ENCODE results near the gene DNAJC13.

The DNAJC13 gene

GRCh38 chr3:132569153-132569552 lies 151.9 kb downstream of the DNAJC13 start:
- Histone ChIP-seq H3K4me3 (ENCODE audit: low read length) (no peak overlapping the region), H3K4me2 (ENCODE audit: low read length) (no peak overlapping the region), H3F3A (ENCODE audit: control insufficient read depth, insufficient read depth) (no peaks in the 10 kb centered on the region), H3K4me1 (ENCODE audit: control insufficient read depth, low read length) (peaks cover 18% of the 10 kb centered on the region), H4K20me1 (ENCODE audit: control insufficient read depth, insufficient read depth, low read depth, low read length) (no peaks in the 10 kb centered on the region), H3K9me2 (replicated peaks; ENCODE audit: control insufficient read depth, low read length) (no peaks in the 10 kb centered on the region), H3K9me3 (ENCODE audit: control insufficient read depth, insufficient read depth, low read length) (no peaks in the 10 kb centered on the region), H3K27ac (ENCODE audit: low read depth, low read length) (no peak overlapping the region), H3K79me2 (ENCODE audit: control insufficient read depth, low read length) (no peaks in the 10 kb centered on the region), H3K36me3 (ENCODE audit: control insufficient read depth, low read length) (no peaks in the 10 kb centered on the region), H3K27me3 (ENCODE audit: control insufficient read depth, low read length) (no peaks in the 10 kb centered on the region)
- TF ChIP-seq EZH2phosphoT487 (IDR thresholded peaks at IDR 0.05; ENCODE audit: borderline replicate concordance, low read length) (no peak), CTCF (IDR thresholded peaks at IDR 0.05; ENCODE audit: low read depth, low read length, poor library complexity, severe bottlenecking) (no peak)

- Histone ChIP-seq H3K27ac (ENCODE audit: low read depth, low read length) (no peak overlapping the region), H3K4me2 (ENCODE audit: low read length) (no peak overlapping the region)
These were observed 152.3 kb downstream of the DNAJC13 start for GRCh38 chr3:132569580-132569979.

GRCh38 chr3:132570016-132570415 lies 152.7 kb downstream of the DNAJC13 start:
- H3K4me3 ChIP-seq (ENCODE audit: low read length): no peak overlapping the region
- no peaks in the 10 kb centered on the region for H3K27me3 ChIP-seq (ENCODE audit: control insufficient read depth, low read length)
- no peaks in the 10 kb centered on the region for H3K9me2 ChIP-seq (replicated peaks; ENCODE audit: control insufficient read depth, low read length)
- H3K4me1 ChIP-seq (ENCODE audit: control insufficient read depth, low read length): peaks cover 9% of the 10 kb centered on the region
- H3K4me2 ChIP-seq (ENCODE audit: low read length): no peak overlapping the region
- no peak overlapping the region for H3K27ac ChIP-seq (ENCODE audit: low read depth, low read length)
- H3F3A ChIP-seq (ENCODE audit: control insufficient read depth, insufficient read depth): no peaks in the 10 kb centered on the region
- H3K79me2 ChIP-seq (ENCODE audit: control insufficient read depth, low read length): no peaks in the 10 kb centered on the region
- H3K9me3 ChIP-seq (ENCODE audit: control insufficient read depth, insufficient read depth, low read length): no peaks in the 10 kb centered on the region
- H4K20me1 ChIP-seq (ENCODE audit: control insufficient read depth, insufficient read depth, low read depth, low read length): no peaks in the 10 kb centered on the region
- no peaks in the 10 kb centered on the region for H3K36me3 ChIP-seq (ENCODE audit: control insufficient read depth, low read length)
- TF ChIP-seq EZH2phosphoT487 (IDR thresholded peaks at IDR 0.05; ENCODE audit: borderline replicate concordance, low read length) (no peak), CTCF (IDR thresholded peaks at IDR 0.05; ENCODE audit: low read depth, low read length, poor library complexity, severe bottlenecking) (no peak)

More at GRCh38 chr3:132569580-132569979, 152.3 kb downstream of the DNAJC13 start:
- TF ChIP-seq EZH2phosphoT487 (IDR thresholded peaks at IDR 0.05; ENCODE audit: borderline replicate concordance, low read length): no peak
- TF ChIP-seq CTCF (IDR thresholded peaks at IDR 0.05; ENCODE audit: low read depth, low read length, poor library complexity, severe bottlenecking): no peak
- Histone ChIP-seq H3K4me3 (ENCODE audit: low read length) (no peak overlapping the region), H3K27me3 (ENCODE audit: control insufficient read depth, low read length) (no peaks in the 10 kb centered on the region), H3K9me3 (ENCODE audit: control insufficient read depth, insufficient read depth, low read length) (no peaks in the 10 kb centered on the region), H3K4me1 (ENCODE audit: control insufficient read depth, low read length) (peaks cover 14% of the 10 kb centered on the region), H3K36me3 (ENCODE audit: control insufficient read depth, low read length) (no peaks in the 10 kb centered on the region), H3K79me2 (ENCODE audit: control insufficient read depth, low read length) (no peaks in the 10 kb centered on the region), H3K9me2 (replicated peaks; ENCODE audit: control insufficient read depth, low read length) (no peaks in the 10 kb centered on the region), H3F3A (ENCODE audit: control insufficient read depth, insufficient read depth) (no peaks in the 10 kb centered on the region), H4K20me1 (ENCODE audit: control insufficient read depth, insufficient read depth, low read depth, low read length) (no peaks in the 10 kb centered on the region)
